Measurements from ENCODE around the gene AGPAT3. TPM values are rescaled to one million over a fixed set of nuclear protein-coding genes. Genes with fewer than 3 reads are reported as not detected.

AGPAT3 gene
- total RNA-seq, 1 experiment from 2014 or later, result 13.0 TPM

DNA sequence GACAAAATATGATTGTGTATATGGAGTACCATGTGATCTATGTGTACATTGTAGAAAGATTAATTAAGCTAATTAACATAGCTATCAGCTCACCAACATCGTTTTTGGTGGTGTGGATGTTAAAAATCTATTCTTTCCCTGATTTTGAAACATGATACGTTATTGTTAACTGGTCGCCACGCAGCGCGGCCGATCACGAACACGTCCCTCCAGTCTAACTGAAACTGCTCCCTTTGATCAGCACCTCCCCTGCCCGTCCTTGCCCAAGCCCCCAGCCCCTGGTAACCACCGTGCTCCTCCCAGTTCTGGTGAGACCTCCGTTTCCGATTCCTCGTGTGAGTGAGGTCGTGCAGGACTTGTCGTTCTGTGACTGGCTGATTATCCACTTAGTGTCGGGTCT is 67.0 kb downstream of the AGPAT3 start:
- TF ChIP-seq, protein P1, sequence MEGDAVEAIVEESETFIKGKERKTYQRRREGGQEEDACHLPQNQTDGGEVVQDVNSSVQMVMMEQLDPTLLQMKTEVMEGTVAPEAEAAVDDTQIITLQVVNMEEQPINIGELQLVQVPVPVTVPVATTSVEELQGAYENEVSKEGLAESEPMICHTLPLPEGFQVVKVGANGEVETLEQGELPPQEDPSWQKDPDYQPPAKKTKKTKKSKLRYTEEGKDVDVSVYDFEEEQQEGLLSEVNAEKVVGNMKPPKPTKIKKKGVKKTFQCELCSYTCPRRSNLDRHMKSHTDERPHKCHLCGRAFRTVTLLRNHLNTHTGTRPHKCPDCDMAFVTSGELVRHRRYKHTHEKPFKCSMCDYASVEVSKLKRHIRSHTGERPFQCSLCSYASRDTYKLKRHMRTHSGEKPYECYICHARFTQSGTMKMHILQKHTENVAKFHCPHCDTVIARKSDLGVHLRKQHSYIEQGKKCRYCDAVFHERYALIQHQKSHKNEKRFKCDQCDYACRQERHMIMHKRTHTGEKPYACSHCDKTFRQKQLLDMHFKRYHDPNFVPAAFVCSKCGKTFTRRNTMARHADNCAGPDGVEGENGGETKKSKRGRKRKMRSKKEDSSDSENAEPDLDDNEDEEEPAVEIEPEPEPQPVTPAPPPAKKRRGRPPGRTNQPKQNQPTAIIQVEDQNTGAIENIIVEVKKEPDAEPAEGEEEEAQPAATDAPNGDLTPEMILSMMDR (conservative IDR thresholded peaks at IDR 0.05), result no peak
- Histone ChIP-seq H2AK5ac (ENCODE audit: insufficient read length, low read length) (no peak overlapping the region), H4K5ac (ENCODE audit: insufficient read length, low read depth, low read length) (no peak overlapping the region), H2BK15ac (ENCODE audit: low read depth, low read length) (no peak overlapping the region), H3T11ph (ENCODE audit: low read length) (no peak overlapping the region), H3K18ac (ENCODE audit: insufficient read length, low read depth, low read length) (no peak overlapping the region), H2BK120ac (ENCODE audit: low read depth, low read length, poor library complexity, severe bottlenecking) (no peak overlapping the region), H2BK12ac (ENCODE audit: insufficient read length, low read depth, low read length) (no peak overlapping the region), H3K27me3 (ENCODE audit: insufficient read depth, low read length) (no peaks in the 10 kb centered on the region), H3K23ac (ENCODE audit: insufficient read length, low read depth, low read length) (no peak overlapping the region), H2BK5ac (ENCODE audit: insufficient read length, low read length) (no peak overlapping the region), H3K79me1 (ENCODE audit: insufficient read depth, low read depth, low read length, poor library complexity, severe bottlenecking) (no peaks in the 10 kb centered on the region), H3K9ac (ENCODE audit: extremely low read depth, insufficient read length, low read length) (no peak overlapping the region), H3K9me3 (ENCODE audit: control insufficient read depth, low read depth, low read length) (no peaks in the 10 kb centered on the region), H3K56ac (ENCODE audit: insufficient read length, low read depth, low read length) (no peak overlapping the region), H3K23me2 (ENCODE audit: insufficient read length, low read depth, low read length, poor library complexity, severe bottlenecking) (no peaks in the 10 kb centered on the region), H3K4ac (ENCODE audit: low read depth, low read length) (no peak overlapping the region), H3K27ac (ENCODE audit: insufficient read length, low read depth, low read length) (no peak overlapping the region), H3K4me2 (ENCODE audit: insufficient read depth, insufficient read length, low read length) (no peak overlapping the region), H3K4me1 (ENCODE audit: insufficient read depth, low read length) (no peaks in the 10 kb centered on the region), H4K91ac (ENCODE audit: insufficient read length, low read depth, low read length) (no peak overlapping the region), H2BK20ac (ENCODE audit: low read depth, low read length, poor library complexity, severe bottlenecking) (no peak overlapping the region), H4K8ac (replicated peaks; ENCODE audit: insufficient read length, low read depth, low read length) (no peak overlapping the region), H3K14ac (ENCODE audit: insufficient read depth, low read length) (no peak overlapping the region), H4K20me1 (ENCODE audit: control insufficient read depth, insufficient read depth, insufficient read length) (no peaks in the 10 kb centered on the region), H2AFZ (ENCODE audit: low read length) (no peak overlapping the region), H3K79me2 (ENCODE audit: insufficient read depth, low read length) (no peaks in the 10 kb centered on the region)
- peak overlapping the region in 1 of 3 experiments; percentile 84; a peak in 2 of 7 replicates for H3K27ac Mint-ChIP-seq
- H3K27me3 Mint-ChIP-seq (ENCODE audit: low read depth), result no peaks in the 10 kb centered on the region
- no peaks in the 10 kb centered on the region for H3K36me3 Mint-ChIP-seq (ENCODE audit: insufficient read depth in 1 of 3, low read depth in 3 of 3)
- no CpG with 5 or more reads among the region's 17 CpGs for WGBS (ENCODE audit: extremely low coverage, insufficient read length, low lambda C conversion rate)
- H3K4me3 Mint-ChIP-seq, result no peak overlapping the region; a peak in 1 of 5 replicates
- DNase-seq, result no peak
- H3K9me3 Mint-ChIP-seq, result no peaks in the 10 kb centered on the region
- H3K4me1 Mint-ChIP-seq, result peaks cover 8 to 12% of the 10 kb centered on the region in 2 experiments
